Vagina (tissue), 2 donors: ENCODE measurements around the gene BGN.

Experiments used
- CTCF ChIP-seq, 3 experiments: fragments of 450-650 bp in 2 of 3; fragments of 200-600 bp in 1 of 3; sonication (generic) in 1 of 3; IDR thresholded peaks; one replicate each; pipeline ENCODE4 v1.5.1; 2017 to 2019; ENCODE audit warnings: antibody characterized with exemption in 3 of 3, mild to moderate bottlenecking in 2 of 3, moderate library complexity in 2 of 3
- POLR2A ChIP-seq, 2 donors: fragments of 450-650 bp; IDR thresholded peaks; one replicate each; pipeline ENCODE4 v1.6.1; 2017; ENCODE audit warnings: antibody characterized with exemption in 2 of 2, mild to moderate bottlenecking in 2 of 2, moderate library complexity in 2 of 2
- POLR2AphosphoS5 ChIP-seq, 2 donors: sonication (generic); formaldehyde crosslinking; IDR thresholded peaks; one replicate each; pipeline ENCODE4 v1.9.0; 2017; ENCODE audit warnings: antibody characterized with exemption in 2 of 2, mild to moderate bottlenecking in 2 of 2, low read depth in 1 of 2; ENCODE audit not compliant: insufficient read depth in 1 of 2

- TF ChIP-seq POLR2AphosphoS5 (IDR thresholded peaks at IDR 0.05; ENCODE audit: insufficient read depth in 1 of 2, low read depth in 1 of 2) (no peak), CTCF (IDR thresholded peaks at IDR 0.05) (no peak), POLR2A (IDR thresholded peaks at IDR 0.05) (no peak)
Measured at GRCh38 chrX:153517946-153518834, 23.4 kb downstream of the BGN start.
